ENCODE measurements around the gene GBA2.

DNA sequence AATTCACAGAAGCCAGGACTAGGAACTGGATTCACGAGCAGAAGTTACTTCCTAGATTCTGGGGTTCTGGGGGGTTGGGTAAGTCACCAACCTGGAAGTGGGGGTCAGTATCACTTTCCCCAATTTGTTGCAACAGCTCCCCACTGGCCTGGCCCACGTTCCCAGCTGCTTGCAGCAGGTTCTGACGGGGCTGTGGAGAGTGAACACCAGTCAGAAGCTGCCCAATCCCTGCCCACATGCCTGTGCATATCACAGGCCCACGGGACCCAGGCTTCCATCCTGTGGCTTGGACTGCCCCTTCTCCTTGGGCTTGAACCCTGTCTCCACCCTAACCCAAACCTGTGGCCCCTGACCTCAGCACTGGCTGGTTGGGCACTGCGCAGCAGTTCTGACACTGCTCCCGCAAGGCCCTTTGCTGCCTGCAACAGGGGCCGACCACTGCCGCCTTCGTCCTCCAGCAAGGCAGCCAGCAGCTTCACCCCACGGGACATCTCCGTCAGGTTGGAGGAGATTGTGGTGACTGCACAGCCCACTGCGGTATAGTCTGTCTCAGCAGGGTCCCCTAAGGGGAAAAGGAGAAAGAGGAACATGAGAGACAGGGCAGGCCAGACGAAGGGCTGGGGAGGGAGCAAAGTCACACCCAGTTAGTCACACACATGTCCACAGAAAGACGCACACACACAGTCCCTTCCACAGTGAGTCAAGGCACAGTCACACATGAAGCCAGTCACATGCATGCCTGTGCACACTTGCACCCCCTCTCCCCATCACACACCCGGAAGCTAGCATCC is 30.1 kb downstream of the GBA2 start:
- TF ChIP-seq, protein P1, sequence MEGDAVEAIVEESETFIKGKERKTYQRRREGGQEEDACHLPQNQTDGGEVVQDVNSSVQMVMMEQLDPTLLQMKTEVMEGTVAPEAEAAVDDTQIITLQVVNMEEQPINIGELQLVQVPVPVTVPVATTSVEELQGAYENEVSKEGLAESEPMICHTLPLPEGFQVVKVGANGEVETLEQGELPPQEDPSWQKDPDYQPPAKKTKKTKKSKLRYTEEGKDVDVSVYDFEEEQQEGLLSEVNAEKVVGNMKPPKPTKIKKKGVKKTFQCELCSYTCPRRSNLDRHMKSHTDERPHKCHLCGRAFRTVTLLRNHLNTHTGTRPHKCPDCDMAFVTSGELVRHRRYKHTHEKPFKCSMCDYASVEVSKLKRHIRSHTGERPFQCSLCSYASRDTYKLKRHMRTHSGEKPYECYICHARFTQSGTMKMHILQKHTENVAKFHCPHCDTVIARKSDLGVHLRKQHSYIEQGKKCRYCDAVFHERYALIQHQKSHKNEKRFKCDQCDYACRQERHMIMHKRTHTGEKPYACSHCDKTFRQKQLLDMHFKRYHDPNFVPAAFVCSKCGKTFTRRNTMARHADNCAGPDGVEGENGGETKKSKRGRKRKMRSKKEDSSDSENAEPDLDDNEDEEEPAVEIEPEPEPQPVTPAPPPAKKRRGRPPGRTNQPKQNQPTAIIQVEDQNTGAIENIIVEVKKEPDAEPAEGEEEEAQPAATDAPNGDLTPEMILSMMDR (IDR thresholded peaks at IDR 0.05), result no peak
- no peak for TF ChIP-seq POLR2A (IDR thresholded peaks at IDR 0.05)

Data from Peyer's patch (tissue), 4 donors.